Measurements from ENCODE around the gene PITX3.

PITX3 gene

GRCh38 chr10:102245082-102245931 lies 4.0 kb upstream of the PITX3 start, which contains the start of gene GBF1:
Gene GBF1, plus strand, starts transcription at chr10:102245532. Its CDS starts 13,407 bp downstream, at chr10:102258939.
- DNase-seq (ENCODE audit: low read depth), result peak; percentile 100
- no peak for TF ChIP-seq CTCF (conservative IDR thresholded peaks at IDR 0.05; ENCODE audit: low read depth, low read length)
- H3K4me3 ChIP-seq (ENCODE audit: low read length), result peak within 1 kb of the TSS; percentile 99

- H3K4me3 ChIP-seq (ENCODE audit: low read length), result no peak overlapping the region
- TF ChIP-seq CTCF (conservative IDR thresholded peaks at IDR 0.05; ENCODE audit: low read depth, low read length), result no peak
- no peak for DNase-seq (ENCODE audit: low read depth)
Measured at GRCh38 chr10:102243309-102243708, 2.0 kb upstream of the PITX3 start.

- no peak for TF ChIP-seq CTCF (conservative IDR thresholded peaks at IDR 0.05; ENCODE audit: low read depth, low read length)
Measured at GRCh38 chr10:102242118-102242485, 790 bp upstream of the PITX3 start.

GRCh38 chr10:102241032-102241443 lies 274 bp downstream of the PITX3 start:
- H3K4me3 ChIP-seq (ENCODE audit: low read length), result peak overlapping the region; percentile 66
- DNase-seq (ENCODE audit: low read depth), result no peak
- TF ChIP-seq CTCF (conservative IDR thresholded peaks at IDR 0.05; ENCODE audit: low read depth, low read length), result no peak

More at GRCh38 chr10:102242118-102242485, 790 bp upstream of the PITX3 start:
- H3K4me3 ChIP-seq (ENCODE audit: low read length), result peak overlapping the region; percentile 66
- DNase-seq (ENCODE audit: low read depth), result no peak

GRCh38 chr10:102240467-102241031 lies 763 bp downstream of the PITX3 start:
- peak overlapping the region; percentile 66 for H3K4me3 ChIP-seq (ENCODE audit: low read length)
- no peak for TF ChIP-seq CTCF (conservative IDR thresholded peaks at IDR 0.05; ENCODE audit: low read depth, low read length)
- DNase-seq (ENCODE audit: low read depth), result no peak

GRCh38 chr10:102237711-102238252 lies 3.5 kb downstream of the PITX3 start:
- DNase-seq (ENCODE audit: low read depth), result no peak
- no peak for TF ChIP-seq CTCF (conservative IDR thresholded peaks at IDR 0.05; ENCODE audit: low read depth, low read length)

More at GRCh38 chr10:102237711-102238252, 3.5 kb downstream of the PITX3 start:
- H3K4me3 ChIP-seq (ENCODE audit: low read length), result no peak overlapping the region

Measured in retinal pigment epithelial cell (primary cell).